Transverse colon (tissue), 4 donors: Measurements from ENCODE around the gene TANK. TPM values are rescaled to one million over a fixed set of nuclear protein-coding genes. Genes with fewer than 3 reads are reported as not detected.
A peak's percentile ranks its signal among the peaks of the same experiment; 100 is the strongest.

Source experiments
- DNase-seq: peaks from one replicate; pipeline ENCODE4 v3.0.0-alpha.2; 2019
- H3K27ac ChIP-seq, 4 donors: fragments of 200-600 bp; sonication (generic); 2 replicates each; pipeline ENCODE4 v1.5.1; 2016 to 2018; ENCODE audit warnings: inconsistent platforms in 4 of 4
- H3K27me3 ChIP-seq: fragments of 200-600 bp; sonication (generic); 2 replicates; pipeline ENCODE4 v1.5.1; 2017; ENCODE audit warnings: inconsistent platforms
- H3K36me3 ChIP-seq, 4 donors: fragments of 200-600 bp; sonication (generic); 2 replicates each; pipeline ENCODE4 v1.5.1; 2017 to 2019; ENCODE audit warnings: inconsistent platforms in 4 of 4
- H3K4me1 ChIP-seq, 4 donors: fragments of 200-600 bp; sonication (generic); 2 replicates each; pipeline ENCODE4 v1.5.1; 2017 to 2020; ENCODE audit warnings: inconsistent platforms in 4 of 4
- H3K4me3 ChIP-seq, 4 donors: fragments of 200-600 bp; sonication (generic); 1 replicate in 1 of 4; 2 replicates in 3 of 4; pipeline versions ENCODE4 v1.5.1 to v1.6.1; 2017 to 2019; ENCODE audit warnings: inconsistent platforms in 4 of 4
- H3K9me3 ChIP-seq, 2 donors: fragments of 200-600 bp; sonication (generic); 2 replicates each; pipeline ENCODE4 v1.5.1; 2017 to 2019; ENCODE audit warnings: inconsistent platforms in 2 of 2
- EP300 ChIP-seq: sonication (generic); formaldehyde crosslinking; IDR thresholded peaks from one replicate; pipeline ENCODE4 v1.6.1; 2017; ENCODE audit warnings: antibody characterized with exemption, low read depth
- POLR2A ChIP-seq: fragments of 450-650 bp; IDR thresholded peaks from one replicate; pipeline ENCODE4 v1.6.1; 2016; ENCODE audit warnings: antibody characterized with exemption, mild to moderate bottlenecking, moderate library complexity
- POLR2AphosphoS5 ChIP-seq, 3 donors: sonication (generic); formaldehyde crosslinking; IDR thresholded peaks; one replicate each; pipeline ENCODE4 v1.6.1; 2016; ENCODE audit warnings: antibody characterized with exemption in 3 of 3
- WGBS, 2 donors: methylation state at CpG; one replicate each; pipeline ENCODE4 v1.1.5; 2018; ENCODE audit warnings: low coverage in 1 of 2; 5-methylcytosine and 5-hydroxymethylcytosine counted together
- in situ Hi-C, 4 donors: fragments of 200-750 bp; cut with MboI; loops; one replicate each; pipeline versions ENCODE4 v1.15.0 to v1.15.1; 2017; ENCODE audit warnings: low sequenced_read_pairs in 3 of 4, low pct_ligation_motif_present in 1 of 4, low pct_unique_long_range_greater_than_20kb in 1 of 4
- intact Hi-C: fragments of 100-400 bp; cut with DNase I; formaldehyde crosslinking; loops from one replicate; pipeline ENCODE4 v1.15.1; 2023; ENCODE audit warnings: low total_unique reads
- total RNA-seq, 4 donors: library from RNA; depleted of rRNA; stranded (reverse); fragments of >200 nt; gene quantifications; one replicate each; pipeline ENCODE4 v1.1.0, GENCODE V29; 2016
- TF ChIP-seq, protein P1 (sequence below), 5 experiments: fragments of 200-600 bp in 3 of 5; fragments of 450-650 bp in 2 of 5; sonication (generic) in 3 of 5; IDR thresholded peaks; 1 replicate in 2 of 5; 2 replicates in 3 of 5; pipeline ENCODE4 v1.5.1; 2016 to 2017; ENCODE audit warnings: antibody characterized with exemption in 5 of 5, inconsistent platforms in 3 of 5, mild to moderate bottlenecking in 2 of 5, moderate library complexity in 1 of 5

Gene TANK
- total RNA-seq, 4 donors from 2014 or later, result 35.0 to 107 (median 58.0) TPM

DNA sequence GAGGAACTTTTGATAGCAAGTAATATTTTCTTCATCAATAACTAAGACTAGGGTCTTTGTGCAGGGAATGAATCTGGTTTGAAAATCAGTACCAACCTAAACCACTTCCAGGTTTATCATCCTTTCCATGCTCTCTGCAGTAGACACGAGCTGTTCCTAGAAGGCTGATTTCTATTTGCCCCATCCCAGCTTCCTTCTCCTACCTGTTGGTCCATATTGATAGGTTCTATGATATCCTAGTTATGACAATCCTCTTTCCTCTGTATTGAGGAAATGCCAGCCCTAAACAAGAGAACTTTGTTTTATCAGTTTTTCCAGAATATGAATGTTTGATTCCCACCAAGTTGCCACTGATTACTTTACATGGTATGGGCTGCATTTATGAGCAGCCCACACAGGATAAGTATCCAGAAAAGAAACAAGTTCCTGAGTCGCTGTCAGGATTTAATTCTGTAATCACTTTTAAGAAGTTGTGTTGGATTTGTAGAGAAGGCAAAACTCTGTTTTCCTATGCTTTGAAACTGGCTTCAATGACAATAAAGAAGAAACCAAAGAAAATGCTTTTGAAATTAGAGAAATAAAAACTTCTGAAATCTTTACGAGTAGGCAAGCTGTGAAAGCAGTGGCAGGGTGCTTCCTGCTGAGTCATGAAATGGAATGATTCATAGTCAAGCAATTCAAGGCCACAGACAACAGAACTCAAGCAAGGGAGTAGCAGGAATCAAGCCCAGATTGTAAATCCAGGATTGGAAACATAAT lies 37.3 kb upstream of the TANK start:
- peaks cover 4 to 29% (median 19%) of the 10 kb centered on the region in 4 donors for H3K4me1 ChIP-seq
- no peak overlapping the region for H3K4me3 ChIP-seq
- TF ChIP-seq POLR2AphosphoS5 (IDR thresholded peaks at IDR 0.05), result peak in 2 of 3 donors; percentile 54 to 79
- TF ChIP-seq, protein P1, sequence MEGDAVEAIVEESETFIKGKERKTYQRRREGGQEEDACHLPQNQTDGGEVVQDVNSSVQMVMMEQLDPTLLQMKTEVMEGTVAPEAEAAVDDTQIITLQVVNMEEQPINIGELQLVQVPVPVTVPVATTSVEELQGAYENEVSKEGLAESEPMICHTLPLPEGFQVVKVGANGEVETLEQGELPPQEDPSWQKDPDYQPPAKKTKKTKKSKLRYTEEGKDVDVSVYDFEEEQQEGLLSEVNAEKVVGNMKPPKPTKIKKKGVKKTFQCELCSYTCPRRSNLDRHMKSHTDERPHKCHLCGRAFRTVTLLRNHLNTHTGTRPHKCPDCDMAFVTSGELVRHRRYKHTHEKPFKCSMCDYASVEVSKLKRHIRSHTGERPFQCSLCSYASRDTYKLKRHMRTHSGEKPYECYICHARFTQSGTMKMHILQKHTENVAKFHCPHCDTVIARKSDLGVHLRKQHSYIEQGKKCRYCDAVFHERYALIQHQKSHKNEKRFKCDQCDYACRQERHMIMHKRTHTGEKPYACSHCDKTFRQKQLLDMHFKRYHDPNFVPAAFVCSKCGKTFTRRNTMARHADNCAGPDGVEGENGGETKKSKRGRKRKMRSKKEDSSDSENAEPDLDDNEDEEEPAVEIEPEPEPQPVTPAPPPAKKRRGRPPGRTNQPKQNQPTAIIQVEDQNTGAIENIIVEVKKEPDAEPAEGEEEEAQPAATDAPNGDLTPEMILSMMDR (IDR thresholded peaks at IDR 0.05), result no peak
- no peaks in the 10 kb centered on the region for H3K9me3 ChIP-seq
- intact Hi-C loops, result no loop called here
- DNase-seq, result peak; percentile 49
- H3K27me3 ChIP-seq, result no peaks in the 10 kb centered on the region
- peak overlapping the region; percentile 65 to 78 (median 76) for H3K27ac ChIP-seq
- WGBS, 2 donors, result 25 to 38% methylated on average over 3 of the region's 3 CpGs
- in situ Hi-C loops, result no loop called here
- no peaks in the 10 kb centered on the region for H3K36me3 ChIP-seq

DNA sequence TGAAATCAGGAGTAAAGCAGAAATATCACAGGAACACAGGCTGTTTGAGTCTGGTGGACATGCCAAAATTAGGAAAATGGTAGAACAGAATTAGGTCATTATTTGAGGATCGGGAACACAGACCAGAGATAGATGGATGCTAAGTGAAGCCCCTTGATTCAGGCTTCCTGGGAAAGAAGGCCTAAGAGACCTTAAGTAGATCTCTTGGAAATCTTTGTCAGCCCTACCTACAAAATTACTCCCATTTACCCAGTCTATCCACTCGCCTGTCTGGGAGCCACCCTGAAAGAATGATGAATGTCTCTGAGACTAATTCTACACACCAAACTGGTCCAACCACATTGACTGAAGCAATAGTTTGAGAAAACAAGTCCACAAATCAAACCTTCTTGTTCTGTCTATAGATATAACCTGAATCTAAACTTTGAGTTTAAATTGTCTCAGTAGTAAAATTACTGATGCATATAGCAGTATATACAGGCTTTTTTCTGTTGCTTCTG lies 36.6 kb upstream of the TANK start:
- H3K27ac ChIP-seq, result peak overlapping the region; percentile 65 to 78 (median 76)
- in situ Hi-C loops, result no loop called here
- intact Hi-C loops, result no loop called here
- DNase-seq, result no peak
- peaks cover 4 to 29% (median 19%) of the 10 kb centered on the region in 4 donors for H3K4me1 ChIP-seq
- no peaks in the 10 kb centered on the region for H3K27me3 ChIP-seq
- TF ChIP-seq POLR2AphosphoS5 (IDR thresholded peaks at IDR 0.05), result no peak
- TF ChIP-seq POLR2A, result no peak
- no peak for TF ChIP-seq EP300
- TF ChIP-seq, protein P1 (IDR thresholded peaks at IDR 0.05), result no peak
- no peak overlapping the region for H3K4me3 ChIP-seq
- H3K36me3 ChIP-seq, result no peaks in the 10 kb centered on the region
- WGBS, 2 donors, result 50 to 59% methylated on average over 1 to 2 of the region's 2 CpGs
- H3K9me3 ChIP-seq, result no peaks in the 10 kb centered on the region

DNA sequence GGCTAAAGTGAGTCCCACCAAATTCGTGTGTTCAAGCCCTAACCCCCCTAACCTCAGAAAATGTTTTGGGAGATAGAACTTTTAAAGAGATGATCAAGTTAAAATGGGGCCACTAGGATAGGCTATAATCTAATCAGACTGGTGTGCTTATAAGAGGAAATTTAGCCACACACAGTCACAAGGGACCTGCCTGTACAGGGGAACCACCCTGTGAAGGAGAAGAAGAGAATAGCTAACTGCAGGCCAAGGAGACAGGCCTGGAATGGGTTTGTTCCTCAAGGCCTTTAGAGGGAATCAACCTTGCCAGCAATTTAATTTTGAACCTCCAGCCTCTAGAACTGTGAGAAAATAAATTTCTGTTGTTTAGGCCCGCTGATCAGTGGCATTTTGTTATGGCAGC lies 36.0 kb upstream of the TANK start:
- Histone ChIP-seq H3K9me3 (no peaks in the 10 kb centered on the region), H3K27ac (peak overlapping the region; percentile 65 to 78 (median 76)), H3K4me3 (no peak overlapping the region), H3K27me3 (no peaks in the 10 kb centered on the region), H3K4me1 (peaks cover 4 to 29% (median 19%) of the 10 kb centered on the region in 4 donors), H3K36me3 (no peaks in the 10 kb centered on the region)
- intact Hi-C loops (no loop called here), in situ Hi-C loops (no loop called here)
- 83% methylated on average over 2 of the region's 2 CpGs for WGBS, 2 donors
- no peak for DNase-seq
- TF ChIP-seq POLR2A (no peak), EP300 (no peak), POLR2AphosphoS5 (IDR thresholded peaks at IDR 0.05) (no peak)
- TF ChIP-seq, protein P1 (IDR thresholded peaks at IDR 0.05), result no peak

DNA sequence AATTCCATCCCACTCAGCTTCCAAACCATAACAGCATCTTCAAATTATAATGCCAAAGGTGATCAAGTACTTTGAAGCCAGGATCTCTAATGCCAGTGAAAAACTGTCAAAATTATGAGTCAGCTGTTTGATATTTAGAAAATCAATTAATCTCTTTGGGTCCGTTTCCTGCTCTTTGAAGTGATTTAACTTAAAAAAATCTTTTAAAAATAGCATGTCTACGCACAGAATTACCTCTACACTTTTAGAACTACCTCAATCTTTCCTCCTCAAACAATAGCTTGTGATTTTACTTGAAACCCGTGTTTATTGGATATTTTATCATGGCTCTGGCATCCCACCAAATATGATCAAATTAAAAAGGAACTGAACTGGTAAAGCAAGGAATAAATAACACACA lies 31.3 kb upstream of the TANK start:
- Histone ChIP-seq H3K27me3 (no peaks in the 10 kb centered on the region), H3K4me1 (peaks cover 0 to 13% (median 6%) of the 10 kb centered on the region in 4 donors), H3K4me3 (no peak overlapping the region), H3K36me3 (no peaks in the 10 kb centered on the region), H3K27ac (no peak overlapping the region), H3K9me3 (no peaks in the 10 kb centered on the region)
- DNase-seq, result no peak
- in situ Hi-C loops, result no loop called here
- WGBS, 2 donors, result 61 to 77% methylated on average over 3 of the region's 3 CpGs
- intact Hi-C loops, result no loop called here
- TF ChIP-seq EP300 (no peak), POLR2AphosphoS5 (IDR thresholded peaks at IDR 0.05) (no peak), POLR2A (no peak)
- TF ChIP-seq, protein P1 (IDR thresholded peaks at IDR 0.05), result no peak
